ENCODE measurements around the gene TPSG1.

The TPSG1 gene

DNA sequence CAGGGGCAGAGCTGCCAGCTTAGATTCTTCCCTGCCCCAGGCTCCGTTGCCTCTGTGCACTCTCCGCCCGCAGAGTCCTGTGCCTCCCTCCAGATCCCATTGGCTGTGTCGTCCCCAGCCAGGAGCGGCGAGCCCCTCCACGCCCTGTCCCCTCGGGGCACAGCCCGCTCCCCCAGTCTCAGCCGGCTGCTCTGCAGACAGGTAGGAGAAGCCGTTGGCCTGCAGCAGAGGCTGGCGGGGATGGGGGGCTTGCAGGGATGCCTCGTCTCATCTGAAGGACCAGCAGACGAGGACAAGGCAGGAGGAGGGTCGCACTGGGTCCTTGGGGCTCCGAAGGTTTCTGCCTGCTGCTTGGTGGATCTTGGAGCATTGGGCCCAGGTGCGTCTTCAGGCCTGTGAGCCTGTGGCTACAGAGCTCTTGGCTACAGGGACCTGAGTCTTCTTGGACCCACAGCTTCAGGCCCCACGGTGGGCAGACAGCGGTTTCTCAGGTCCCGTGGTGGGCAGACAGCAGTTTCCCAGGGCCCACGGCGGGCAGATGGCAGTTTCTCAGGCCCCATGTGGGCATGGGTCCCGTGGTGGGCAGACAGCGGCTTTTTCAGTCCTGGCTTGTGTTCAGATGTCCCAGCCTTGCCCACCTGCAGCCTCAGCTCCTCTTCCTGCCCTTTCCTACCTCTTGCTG is 6.0 kb downstream of the TPSG1 start:
- Histone ChIP-seq H3K9me2 (ENCODE audit: low read depth, low read length) (no peaks in the 10 kb centered on the region), H3K27ac (ENCODE audit: low read depth, low read length, poor library complexity, severe bottlenecking) (no peak overlapping the region), H3K27me3 (ENCODE audit: insufficient read depth, low read length) (no peaks in the 10 kb centered on the region), H3F3A (ENCODE audit: insufficient read depth, low read length) (no peaks in the 10 kb centered on the region), H3K9me3 (ENCODE audit: low read length) (no peaks in the 10 kb centered on the region), H2AFZ (ENCODE audit: low read length) (no peak overlapping the region), H4K20me1 (ENCODE audit: insufficient read depth, low read length) (no peaks in the 10 kb centered on the region), H3K4me1 (ENCODE audit: insufficient read depth, low read length, severe bottlenecking) (no peaks in the 10 kb centered on the region), H3K9ac (ENCODE audit: low read length) (no peak overlapping the region), H3K4me3 (ENCODE audit: low read depth, low read length, poor library complexity, severe bottlenecking) (no peak overlapping the region), H3K79me2 (ENCODE audit: insufficient read depth, low read length) (no peaks in the 10 kb centered on the region), H3K4me2 (ENCODE audit: low read length) (no peak overlapping the region), H3K36me3 (ENCODE audit: insufficient read depth, low read length) (no peaks in the 10 kb centered on the region)
- TF ChIP-seq, protein P1, sequence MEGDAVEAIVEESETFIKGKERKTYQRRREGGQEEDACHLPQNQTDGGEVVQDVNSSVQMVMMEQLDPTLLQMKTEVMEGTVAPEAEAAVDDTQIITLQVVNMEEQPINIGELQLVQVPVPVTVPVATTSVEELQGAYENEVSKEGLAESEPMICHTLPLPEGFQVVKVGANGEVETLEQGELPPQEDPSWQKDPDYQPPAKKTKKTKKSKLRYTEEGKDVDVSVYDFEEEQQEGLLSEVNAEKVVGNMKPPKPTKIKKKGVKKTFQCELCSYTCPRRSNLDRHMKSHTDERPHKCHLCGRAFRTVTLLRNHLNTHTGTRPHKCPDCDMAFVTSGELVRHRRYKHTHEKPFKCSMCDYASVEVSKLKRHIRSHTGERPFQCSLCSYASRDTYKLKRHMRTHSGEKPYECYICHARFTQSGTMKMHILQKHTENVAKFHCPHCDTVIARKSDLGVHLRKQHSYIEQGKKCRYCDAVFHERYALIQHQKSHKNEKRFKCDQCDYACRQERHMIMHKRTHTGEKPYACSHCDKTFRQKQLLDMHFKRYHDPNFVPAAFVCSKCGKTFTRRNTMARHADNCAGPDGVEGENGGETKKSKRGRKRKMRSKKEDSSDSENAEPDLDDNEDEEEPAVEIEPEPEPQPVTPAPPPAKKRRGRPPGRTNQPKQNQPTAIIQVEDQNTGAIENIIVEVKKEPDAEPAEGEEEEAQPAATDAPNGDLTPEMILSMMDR (IDR thresholded peaks at IDR 0.05; ENCODE audit: low read length) = no peak
- no peak for TF ChIP-seq EZH2 (IDR thresholded peaks at IDR 0.05; ENCODE audit: borderline replicate concordance, low read length)

DNA sequence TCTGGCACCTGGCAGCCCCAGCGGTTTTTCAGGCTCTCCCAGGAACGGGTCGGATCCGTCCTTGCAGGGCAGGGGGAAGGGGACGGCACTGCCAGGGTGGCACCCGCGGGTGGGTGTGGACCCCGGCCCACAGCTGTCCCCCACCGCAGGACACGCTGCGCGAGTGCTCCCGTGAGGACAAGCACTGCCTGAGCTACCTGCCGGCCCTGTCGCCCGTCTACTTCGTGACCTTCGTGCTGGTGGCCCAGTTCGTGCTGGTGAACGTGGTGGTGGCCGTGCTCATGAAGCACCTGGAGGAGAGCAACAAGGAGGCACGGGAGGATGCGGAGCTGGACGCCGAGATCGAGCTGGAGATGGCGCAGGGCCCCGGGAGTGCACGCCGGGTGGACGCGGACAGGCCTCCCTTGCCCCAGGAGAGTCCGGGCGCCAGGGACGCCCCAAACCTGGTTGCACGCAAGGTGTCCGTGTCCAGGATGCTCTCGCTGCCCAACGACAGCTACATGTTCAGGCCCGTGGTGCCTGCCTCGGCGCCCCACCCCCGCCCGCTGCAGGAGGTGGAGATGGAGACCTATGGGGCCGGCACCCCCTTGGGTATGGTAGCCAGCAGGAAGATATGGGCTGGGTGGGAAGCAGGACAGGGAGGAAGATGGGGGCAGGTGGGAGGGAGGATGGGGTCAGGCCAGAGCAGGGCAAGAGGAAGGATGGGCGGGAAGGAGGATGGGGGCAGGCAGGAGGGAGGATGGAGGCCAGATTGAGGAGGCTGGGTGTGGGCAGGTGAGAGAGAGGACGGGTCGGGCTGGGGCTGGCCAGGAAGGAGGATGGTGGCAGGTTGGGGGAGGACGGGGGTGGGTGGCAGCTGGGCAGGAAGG is 6.8 kb downstream of the TPSG1 start:
- no peaks in the 10 kb centered on the region for H4K20me1 ChIP-seq (ENCODE audit: insufficient read depth, low read length)
- no peak overlapping the region for H3K9ac ChIP-seq (ENCODE audit: low read length)
- H3K4me2 ChIP-seq (ENCODE audit: low read length) = no peak overlapping the region
- H3K4me3 ChIP-seq (ENCODE audit: low read depth, low read length, poor library complexity, severe bottlenecking) = no peak overlapping the region
- H3K27ac ChIP-seq (ENCODE audit: low read depth, low read length, poor library complexity, severe bottlenecking) = no peak overlapping the region
- H3K27me3 ChIP-seq (ENCODE audit: insufficient read depth, low read length) = no peaks in the 10 kb centered on the region
- H3K9me3 ChIP-seq (ENCODE audit: low read length) = no peaks in the 10 kb centered on the region
- no peaks in the 10 kb centered on the region for H3K36me3 ChIP-seq (ENCODE audit: insufficient read depth, low read length)
- H3F3A ChIP-seq (ENCODE audit: insufficient read depth, low read length) = no peaks in the 10 kb centered on the region
- no peaks in the 10 kb centered on the region for H3K9me2 ChIP-seq (ENCODE audit: low read depth, low read length)
- H3K79me2 ChIP-seq (ENCODE audit: insufficient read depth, low read length) = no peaks in the 10 kb centered on the region
- TF ChIP-seq, protein P1 (IDR thresholded peaks at IDR 0.05; ENCODE audit: low read length) = no peak
- TF ChIP-seq EZH2 (IDR thresholded peaks at IDR 0.05; ENCODE audit: borderline replicate concordance, low read length) = no peak
- H3K4me1 ChIP-seq (ENCODE audit: insufficient read depth, low read length, severe bottlenecking) = no peaks in the 10 kb centered on the region
- no peak overlapping the region for H2AFZ ChIP-seq (ENCODE audit: low read length)

DNA sequence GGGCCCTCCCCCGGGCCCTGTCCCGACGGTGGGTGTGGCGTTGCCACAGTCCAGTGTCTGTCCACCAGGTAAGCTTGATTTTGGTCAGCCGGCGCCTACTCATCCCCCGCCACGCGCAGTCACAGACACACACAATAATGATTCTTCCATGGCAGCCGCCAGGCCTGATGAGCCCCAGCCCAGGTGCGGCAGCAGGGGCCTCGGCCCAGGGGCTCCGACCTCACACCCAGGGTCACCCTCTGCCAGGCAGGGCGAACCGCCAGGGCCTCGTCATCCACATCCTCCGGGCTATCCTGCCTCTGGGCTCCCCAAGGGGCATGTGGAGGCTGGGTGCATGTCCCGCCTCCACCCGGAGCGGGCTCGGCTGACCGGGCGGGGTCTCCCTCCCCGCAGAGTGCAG is 7.5 kb downstream of the TPSG1 start:
- Histone ChIP-seq H3K27me3 (ENCODE audit: insufficient read depth, low read length) (no peaks in the 10 kb centered on the region), H4K20me1 (ENCODE audit: insufficient read depth, low read length) (no peaks in the 10 kb centered on the region), H3K4me1 (ENCODE audit: insufficient read depth, low read length, severe bottlenecking) (no peaks in the 10 kb centered on the region), H3K27ac (ENCODE audit: low read depth, low read length, poor library complexity, severe bottlenecking) (no peak overlapping the region), H2AFZ (ENCODE audit: low read length) (no peak overlapping the region), H3K36me3 (ENCODE audit: insufficient read depth, low read length) (no peaks in the 10 kb centered on the region), H3K79me2 (ENCODE audit: insufficient read depth, low read length) (no peaks in the 10 kb centered on the region), H3F3A (ENCODE audit: insufficient read depth, low read length) (no peaks in the 10 kb centered on the region), H3K4me3 (ENCODE audit: low read depth, low read length, poor library complexity, severe bottlenecking) (no peak overlapping the region), H3K9me3 (ENCODE audit: low read length) (no peaks in the 10 kb centered on the region), H3K4me2 (ENCODE audit: low read length) (no peak overlapping the region), H3K9me2 (ENCODE audit: low read depth, low read length) (no peaks in the 10 kb centered on the region), H3K9ac (ENCODE audit: low read length) (no peak overlapping the region)
- TF ChIP-seq, protein P1 (IDR thresholded peaks at IDR 0.05; ENCODE audit: low read length) = no peak
- TF ChIP-seq EZH2 (IDR thresholded peaks at IDR 0.05; ENCODE audit: borderline replicate concordance, low read length) = no peak
